GM12874 (cell line): ENCODE measurements around the gene SCARB1.

ENCODE experiments used
- TF ChIP-seq, protein P1 (sequence below): IDR thresholded peaks from 2 replicates; pipeline ENCODE4 v1.5.1; 2011; ENCODE audit warnings: low read depth, mild to moderate bottlenecking, control low read depth, low read length, moderate library complexity; ENCODE audit not compliant: insufficient read depth

Gene SCARB1

DNA sequence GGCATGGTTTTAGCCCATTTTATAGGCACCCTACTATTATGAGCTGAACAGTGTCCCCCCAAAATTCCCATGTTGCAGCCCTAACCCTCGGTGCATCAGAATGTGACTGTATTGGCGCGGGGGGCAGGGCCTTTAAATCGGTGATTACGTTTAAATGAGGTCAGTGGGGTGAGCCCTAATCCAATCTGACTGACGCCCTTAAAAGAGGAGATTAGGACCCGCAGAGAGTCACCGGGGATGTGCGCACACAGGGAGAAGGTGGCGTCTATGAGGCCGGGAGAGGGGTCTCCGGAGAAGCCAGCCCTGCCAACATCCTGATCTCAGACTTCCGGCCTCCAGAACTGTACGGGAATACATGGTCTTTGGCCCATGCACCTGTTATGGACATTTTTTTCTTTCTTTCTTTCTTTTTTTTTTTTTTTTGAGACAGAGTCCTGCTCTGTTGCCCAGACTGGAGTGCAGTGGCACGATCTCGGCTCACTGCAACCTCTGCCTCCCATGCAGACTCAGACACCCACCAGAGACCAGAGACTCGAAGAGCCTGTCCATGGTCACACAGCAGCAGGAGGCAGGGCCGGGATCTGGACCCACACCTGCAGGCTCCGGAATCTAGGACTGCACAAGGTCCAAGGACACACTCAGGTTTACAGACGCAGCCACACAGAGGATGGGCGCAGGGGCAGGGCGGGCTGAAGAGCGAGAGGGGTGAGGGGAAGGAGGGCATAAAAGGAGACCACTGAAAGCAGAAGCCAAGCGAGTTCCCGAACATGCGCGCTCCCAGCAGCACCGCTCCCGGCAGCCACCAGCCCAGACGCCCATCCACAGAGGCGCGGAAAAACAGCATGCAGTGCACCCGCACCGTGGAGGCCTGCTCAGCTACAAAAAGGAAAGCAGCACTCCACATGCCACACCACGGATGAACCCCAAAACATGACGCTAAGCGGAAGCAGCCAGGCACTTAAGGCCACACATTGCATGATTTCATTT lies 19.0 kb downstream of the SCARB1 start:
- TF ChIP-seq, protein P1, sequence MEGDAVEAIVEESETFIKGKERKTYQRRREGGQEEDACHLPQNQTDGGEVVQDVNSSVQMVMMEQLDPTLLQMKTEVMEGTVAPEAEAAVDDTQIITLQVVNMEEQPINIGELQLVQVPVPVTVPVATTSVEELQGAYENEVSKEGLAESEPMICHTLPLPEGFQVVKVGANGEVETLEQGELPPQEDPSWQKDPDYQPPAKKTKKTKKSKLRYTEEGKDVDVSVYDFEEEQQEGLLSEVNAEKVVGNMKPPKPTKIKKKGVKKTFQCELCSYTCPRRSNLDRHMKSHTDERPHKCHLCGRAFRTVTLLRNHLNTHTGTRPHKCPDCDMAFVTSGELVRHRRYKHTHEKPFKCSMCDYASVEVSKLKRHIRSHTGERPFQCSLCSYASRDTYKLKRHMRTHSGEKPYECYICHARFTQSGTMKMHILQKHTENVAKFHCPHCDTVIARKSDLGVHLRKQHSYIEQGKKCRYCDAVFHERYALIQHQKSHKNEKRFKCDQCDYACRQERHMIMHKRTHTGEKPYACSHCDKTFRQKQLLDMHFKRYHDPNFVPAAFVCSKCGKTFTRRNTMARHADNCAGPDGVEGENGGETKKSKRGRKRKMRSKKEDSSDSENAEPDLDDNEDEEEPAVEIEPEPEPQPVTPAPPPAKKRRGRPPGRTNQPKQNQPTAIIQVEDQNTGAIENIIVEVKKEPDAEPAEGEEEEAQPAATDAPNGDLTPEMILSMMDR, result no peak

DNA sequence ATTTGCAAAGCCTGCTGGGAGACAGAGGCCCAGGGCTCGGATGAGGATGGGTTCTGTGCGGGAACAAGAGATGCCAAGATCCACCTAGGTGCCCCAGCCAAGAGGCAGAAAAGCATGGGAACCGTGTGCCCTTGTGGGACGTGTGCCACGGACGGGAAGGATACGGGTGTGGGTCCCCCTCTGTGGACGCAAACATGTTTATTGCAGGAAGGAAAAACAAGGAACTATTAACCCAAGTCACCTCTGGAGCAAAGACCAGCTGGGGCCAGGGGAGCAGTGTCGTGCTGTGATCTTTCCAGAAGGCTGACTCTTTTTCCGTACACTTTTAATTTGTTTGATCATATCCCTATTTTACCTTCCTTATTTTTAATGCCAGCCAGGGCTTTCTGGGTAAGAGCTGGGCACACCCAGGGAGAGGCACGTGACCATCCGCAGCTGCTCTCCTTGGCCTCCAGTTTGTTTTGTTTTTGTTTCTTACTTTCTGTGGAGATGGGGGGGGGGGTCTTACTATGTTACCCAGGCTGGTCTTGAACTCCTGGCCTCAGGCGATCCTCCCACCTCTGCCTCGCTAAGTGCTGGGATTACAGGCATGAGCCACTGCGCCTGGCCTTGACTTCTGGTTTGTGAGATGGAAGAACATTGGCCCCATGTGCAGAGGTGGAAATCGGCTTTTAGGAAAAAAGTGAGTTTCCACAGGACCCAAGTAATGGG lies 20.7 kb downstream of the SCARB1 start:
- TF ChIP-seq, protein P1, result no peak

DNA sequence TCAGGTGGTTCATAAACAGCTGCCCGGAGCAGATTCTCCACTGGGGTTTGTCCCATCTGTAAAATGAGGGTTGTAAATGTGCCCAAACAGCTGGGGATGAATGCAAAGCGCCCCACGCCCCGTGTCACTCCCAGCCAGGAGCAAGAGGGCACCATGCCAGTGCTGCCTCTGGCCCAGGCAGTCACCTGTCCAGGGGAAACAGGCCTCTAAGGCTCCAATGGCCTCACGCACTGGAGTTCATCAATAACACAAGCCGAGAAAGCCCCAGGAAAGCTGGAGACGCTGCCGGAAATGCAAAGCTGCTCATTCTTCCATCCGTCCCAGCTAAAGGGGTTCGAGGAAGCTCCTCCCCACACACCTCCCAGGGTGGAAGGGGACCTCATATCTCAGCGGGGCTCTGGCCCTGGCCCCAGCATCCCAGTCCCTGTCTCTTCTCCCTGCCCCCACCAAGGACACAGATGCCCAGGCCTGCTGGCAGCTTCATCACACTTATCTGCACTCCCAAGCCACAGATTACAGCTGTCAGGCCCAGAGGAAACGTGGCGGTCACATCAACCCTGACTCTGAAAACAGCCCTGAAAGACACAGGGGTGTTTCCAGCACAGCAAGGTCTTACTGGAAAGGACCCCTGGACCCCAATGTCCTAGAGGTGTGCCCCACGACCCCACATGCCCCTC lies 21.5 kb downstream of the SCARB1 start:
- TF ChIP-seq, protein P1, result no peak

DNA sequence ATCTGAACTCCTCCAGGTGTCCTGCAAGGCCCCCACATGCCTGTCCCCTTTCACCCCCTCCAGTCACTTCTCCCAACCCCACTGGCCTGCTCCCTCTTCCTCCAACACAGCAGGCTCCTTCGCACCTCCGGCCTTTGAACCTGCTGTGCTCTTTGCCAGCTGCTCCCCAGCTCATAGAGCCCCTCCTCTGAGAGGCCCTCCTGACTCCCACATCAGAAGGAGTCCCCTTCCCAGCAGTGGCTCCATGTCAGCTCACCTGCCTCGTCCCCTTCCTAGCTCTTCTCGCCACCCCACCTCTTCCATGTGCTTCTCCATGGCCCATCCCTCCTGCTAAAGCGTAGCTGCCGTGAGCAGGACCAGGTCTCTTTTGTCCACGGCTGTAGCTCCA lies 22.1 kb downstream of the SCARB1 start:
- TF ChIP-seq, protein P1, result no peak

DNA sequence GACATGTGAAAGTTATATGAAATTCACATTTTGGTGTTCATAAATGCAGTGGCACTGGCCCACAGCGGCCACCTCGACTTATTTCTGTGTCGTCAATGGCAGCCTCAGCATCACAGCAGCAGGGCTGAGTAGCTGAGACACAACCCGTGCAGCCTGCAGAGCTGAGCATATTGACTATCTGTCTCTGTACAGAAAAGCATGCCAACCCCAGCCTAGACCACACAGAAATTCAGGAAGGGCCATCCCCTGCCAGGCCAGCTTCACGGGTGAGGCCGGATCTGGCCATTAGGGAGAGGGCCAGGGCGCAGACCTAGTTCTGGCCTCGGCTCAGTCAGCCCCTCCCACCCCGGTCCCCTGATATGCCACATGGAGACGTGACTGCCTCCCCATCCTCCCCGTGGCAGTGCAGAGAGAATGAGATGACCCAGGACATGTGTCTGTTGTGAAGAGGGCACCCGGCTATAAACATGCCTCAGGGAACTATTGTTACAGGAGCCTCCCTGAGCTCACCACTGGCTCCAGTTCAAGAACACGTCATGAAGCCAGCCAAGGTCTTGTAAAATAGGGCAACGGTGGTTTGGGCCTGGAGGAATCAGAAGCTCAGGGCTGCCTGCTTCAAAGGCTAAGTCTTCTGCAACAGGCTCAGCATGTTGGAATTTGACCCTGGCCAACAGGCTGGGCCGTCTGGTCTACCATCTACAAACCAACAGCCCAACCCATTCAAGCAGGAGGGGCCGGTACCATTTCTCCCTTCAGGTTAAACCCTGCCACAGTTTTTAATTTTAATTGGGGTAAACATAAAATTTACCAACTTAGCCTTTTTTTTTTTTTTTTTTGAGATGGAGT lies 25.5 kb downstream of the SCARB1 start:
- TF ChIP-seq, protein P1, result no peak

DNA sequence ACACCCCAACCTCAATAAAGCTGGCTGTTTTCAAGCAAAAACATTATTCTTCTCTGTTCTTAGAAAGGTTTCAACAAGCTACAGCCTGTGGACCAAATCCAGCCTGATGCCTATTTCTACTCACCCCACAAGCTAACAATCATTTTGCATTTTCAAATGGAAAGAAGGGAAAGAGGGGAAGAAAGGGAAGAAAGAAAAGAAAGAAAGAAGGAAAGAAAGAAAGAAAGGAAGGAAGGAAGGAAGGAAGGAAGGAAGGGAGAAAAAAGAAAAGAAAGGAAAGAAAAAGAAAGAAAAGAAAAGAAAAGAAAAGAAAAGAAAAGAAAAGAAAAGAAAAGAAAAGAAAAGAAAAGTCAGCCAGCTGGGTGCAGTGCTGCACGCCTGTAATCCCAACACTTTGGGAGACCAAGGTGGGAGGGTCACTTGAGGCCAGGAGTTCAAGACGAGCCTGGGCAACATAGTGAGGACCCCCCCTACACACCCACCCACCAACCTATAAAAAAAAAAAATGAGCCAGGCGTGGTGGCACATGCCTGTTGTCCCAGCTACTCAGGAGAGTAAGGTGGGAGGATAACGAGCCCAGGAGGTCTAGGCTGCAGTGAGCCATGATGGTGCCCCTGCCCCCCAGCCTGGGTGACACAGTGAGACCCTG lies 26.3 kb downstream of the SCARB1 start:
- TF ChIP-seq, protein P1, result no peak
